Fibroblast of gingiva (primary cell): ENCODE data around the gene CXCL14.
"Not testable (repeated sequence)": the region's sequence is repeated elsewhere in the genome, so short reads cannot be mapped to it uniquely, and the experiment has no call there.

ENCODE experiments used
- DNase-seq: peaks from one replicate; pipeline ENCODE4 v3.0.0-alpha.2; 2011; ENCODE audit warnings: low read depth

Gene CXCL14

GRCh38 chr5:135543001-135543484 is 35.7 kb downstream of the CXCL14 start:
- no peak for DNase-seq

- no peak for DNase-seq
Observed at GRCh38 chr5:135541807-135542502, 36.8 kb downstream of the CXCL14 start.

GRCh38 chr5:135539430-135540005 is 39.3 kb downstream of the CXCL14 start:
- DNase-seq = no peak

GRCh38 chr5:135538261-135538660 is 40.5 kb downstream of the CXCL14 start:
- no peak for DNase-seq

- DNase-seq = no peak
Observed at GRCh38 chr5:135537745-135538144, 41.0 kb downstream of the CXCL14 start.

- DNase-seq = no peak
Observed at GRCh38 chr5:135537271-135537670, 41.5 kb downstream of the CXCL14 start.

- DNase-seq = no peak
Observed at GRCh38 chr5:135535820-135536801, 42.7 kb downstream of the CXCL14 start, which contains the start of gene NEUROG1. Gene NEUROG1, minus strand, starts transcription at chr5:135535964. Its CDS starts 274 bp downstream, at chr5:135535690.

- DNase-seq = no peak
Observed at GRCh38 chr5:135535420-135535819, 43.4 kb downstream of the CXCL14 start.

GRCh38 chr5:135534609-135535419 is 44.0 kb downstream of the CXCL14 start:
- DNase-seq = no peak

GRCh38 chr5:135533794-135534193 is 45.0 kb downstream of the CXCL14 start:
- DNase-seq = no peak

- no peak for DNase-seq
Observed at GRCh38 chr5:135533334-135533733, 45.5 kb downstream of the CXCL14 start.

GRCh38 chr5:135529576-135529975 is 49.2 kb downstream of the CXCL14 start:
- DNase-seq = not testable (repeated sequence)

- no peak for DNase-seq
Observed at GRCh38 chr5:135526924-135527323, 51.9 kb downstream of the CXCL14 start.

GRCh38 chr5:135521964-135522363 is 56.8 kb downstream of the CXCL14 start:
- DNase-seq = no peak
